HepG2 (cell line): ENCODE results near the gene PSMD1. TPM values are rescaled to one million over a fixed set of nuclear protein-coding genes. Genes with fewer than 3 reads are reported as not detected.
A peak's percentile ranks its signal among the peaks of the same experiment; 100 is the strongest.

Source experiments
- FOXO1 ChIP-seq: sonication (generic); formaldehyde crosslinking; IDR thresholded peaks from 2 replicates; pipeline ENCODE4 v1.4.0; 2020; ENCODE audit warnings: missing genetic modification reagents
- IRX3 ChIP-seq: sonication (generic); formaldehyde crosslinking; IDR thresholded peaks from 2 replicates; pipeline ENCODE4 v1.8.1; 2023; ENCODE audit warnings: mild to moderate bottlenecking, low read depth, missing genetic modification reagents, borderline replicate concordance
- KLF12 ChIP-seq: sonication (generic); formaldehyde crosslinking; IDR thresholded peaks from 2 replicates; pipeline ENCODE4 v1.4.0; 2020; ENCODE audit warnings: missing genetic modification reagents, borderline replicate concordance
- MXD4 ChIP-seq: IDR thresholded peaks from 2 replicates; pipeline ENCODE4 v1.6.1; 2016; ENCODE audit warnings: mild to moderate bottlenecking, missing biosample characterization, missing genetic modification reagents
- POGZ ChIP-seq: sonication (generic); formaldehyde crosslinking; IDR thresholded peaks from 2 replicates; pipeline ENCODE4 v1.4.0; 2020; ENCODE audit warnings: mild to moderate bottlenecking, missing genetic modification reagents
- WIZ ChIP-seq: sonication (generic); formaldehyde crosslinking; IDR thresholded peaks from 2 replicates; pipeline ENCODE4 v1.5.1; 2020; ENCODE audit warnings: mild to moderate bottlenecking, missing genetic modification reagents
- ZBTB49 ChIP-seq: sonication (generic); formaldehyde crosslinking; IDR thresholded peaks from 2 replicates; pipeline ENCODE4 v1.4.0; 2020; ENCODE audit warnings: missing genetic modification reagents, borderline replicate concordance
- ZFP36 ChIP-seq: fragments of 150-350 bp; IDR thresholded peaks from 2 replicates; pipeline ENCODE4 v1.6.1; 2018; ENCODE audit warnings: borderline replicate concordance, low read length, low read depth; ENCODE audit not compliant: partially characterized antibody
- ZFP91 ChIP-seq: sonication (generic); formaldehyde crosslinking; IDR thresholded peaks from 2 replicates; pipeline ENCODE4 v1.9.0; 2022; ENCODE audit warnings: missing genetic modification reagents, mild to moderate bottlenecking, borderline replicate concordance
- ZNF138 ChIP-seq: sonication (generic); formaldehyde crosslinking; IDR thresholded peaks from 2 replicates; pipeline ENCODE4 v1.5.0; 2020; ENCODE audit warnings: mild to moderate bottlenecking, low read depth, missing genetic modification reagents
- ZNF24 ChIP-seq: fragments of 450-650 bp; IDR thresholded peaks from 2 replicates; pipeline ENCODE4 v1.6.1; 2017; ENCODE audit warnings: antibody characterized with exemption, mild to moderate bottlenecking
- ZNF33B ChIP-seq: sonication (generic); formaldehyde crosslinking; IDR thresholded peaks from 2 replicates; pipeline ENCODE4 v1.5.1; 2020; ENCODE audit warnings: mild to moderate bottlenecking, missing genetic modification reagents
- ZNF432 ChIP-seq: sonication (generic); formaldehyde crosslinking; IDR thresholded peaks from 2 replicates; pipeline ENCODE4 v1.5.0; 2020; ENCODE audit warnings: missing genetic modification reagents, mild to moderate bottlenecking, borderline replicate concordance
- ZNF720 ChIP-seq: sonication (generic); formaldehyde crosslinking; IDR thresholded peaks from 2 replicates; pipeline ENCODE4 v1.4.0; 2020; ENCODE audit warnings: missing genetic modification reagents
- ZSCAN21 ChIP-seq: sonication (generic); formaldehyde crosslinking; IDR thresholded peaks from 2 replicates; pipeline ENCODE4 v1.8.0; 2022; ENCODE audit warnings: mild to moderate bottlenecking, missing genetic modification reagents, moderate library complexity, borderline replicate concordance
- polyA plus RNA-seq, 8 experiments: library from polyadenylated mRNA; depleted of rRNA in 3 of 8; stranded (reverse) in 7 of 8; unstranded in 1 of 8; fragments of >200 nt; fragmentation: Illumina TruSeq in 4 of 8; extraction: Trizol in 4 of 8; gene quantifications; 2 replicates each; pipeline versions ENCODE4 v1.2.1 to v1.2.3, GENCODE V29; 2011 to 2016; ENCODE audit warnings: low read depth in 4 of 8, missing spikeins in 1 of 8, mixed read lengths in 1 of 8; ENCODE audit not compliant: insufficient read depth in 1 of 8
- total RNA-seq, 5 experiments: library from RNA; depleted of rRNA; stranded (reverse); fragments of >200 nt; fragmentation: Illumina TruSeq; extraction: Trizol; gene quantifications; 2 replicates each; pipeline ENCODE4 v1.2.3, GENCODE V29; 2016; ENCODE audit warnings: low read depth in 1 of 5
- TF ChIP-seq, protein P1 (sequence below): sonication (generic); formaldehyde crosslinking; IDR thresholded peaks from 2 replicates; pipeline ENCODE4 v1.4.0; 2020; ENCODE audit warnings: mild to moderate bottlenecking, missing genetic modification reagents, borderline replicate concordance
- TF ChIP-seq, protein P2 (sequence below): sonication (generic); formaldehyde crosslinking; IDR thresholded peaks from 2 replicates; pipeline ENCODE4 v1.8.1; 2023; ENCODE audit warnings: missing genetic modification reagents, mild to moderate bottlenecking, borderline replicate concordance
- TF ChIP-seq, protein P3 (sequence below): sonication (generic); formaldehyde crosslinking; IDR thresholded peaks from 2 replicates; pipeline ENCODE4 v1.5.0; 2020; ENCODE audit warnings: mild to moderate bottlenecking, missing genetic modification reagents, moderate library complexity

The PSMD1 gene
- total and polyA plus RNA-seq, 2 of the 13 experiments (the other 11 are each of a cell fraction or from before 2014, with no cell fraction given), result 136 to 191 TPM

GRCh38 chr2:231047274-231047922 is 9.3 kb upstream of the PSMD1 start (continued):
- TF ChIP-seq, protein P1, sequence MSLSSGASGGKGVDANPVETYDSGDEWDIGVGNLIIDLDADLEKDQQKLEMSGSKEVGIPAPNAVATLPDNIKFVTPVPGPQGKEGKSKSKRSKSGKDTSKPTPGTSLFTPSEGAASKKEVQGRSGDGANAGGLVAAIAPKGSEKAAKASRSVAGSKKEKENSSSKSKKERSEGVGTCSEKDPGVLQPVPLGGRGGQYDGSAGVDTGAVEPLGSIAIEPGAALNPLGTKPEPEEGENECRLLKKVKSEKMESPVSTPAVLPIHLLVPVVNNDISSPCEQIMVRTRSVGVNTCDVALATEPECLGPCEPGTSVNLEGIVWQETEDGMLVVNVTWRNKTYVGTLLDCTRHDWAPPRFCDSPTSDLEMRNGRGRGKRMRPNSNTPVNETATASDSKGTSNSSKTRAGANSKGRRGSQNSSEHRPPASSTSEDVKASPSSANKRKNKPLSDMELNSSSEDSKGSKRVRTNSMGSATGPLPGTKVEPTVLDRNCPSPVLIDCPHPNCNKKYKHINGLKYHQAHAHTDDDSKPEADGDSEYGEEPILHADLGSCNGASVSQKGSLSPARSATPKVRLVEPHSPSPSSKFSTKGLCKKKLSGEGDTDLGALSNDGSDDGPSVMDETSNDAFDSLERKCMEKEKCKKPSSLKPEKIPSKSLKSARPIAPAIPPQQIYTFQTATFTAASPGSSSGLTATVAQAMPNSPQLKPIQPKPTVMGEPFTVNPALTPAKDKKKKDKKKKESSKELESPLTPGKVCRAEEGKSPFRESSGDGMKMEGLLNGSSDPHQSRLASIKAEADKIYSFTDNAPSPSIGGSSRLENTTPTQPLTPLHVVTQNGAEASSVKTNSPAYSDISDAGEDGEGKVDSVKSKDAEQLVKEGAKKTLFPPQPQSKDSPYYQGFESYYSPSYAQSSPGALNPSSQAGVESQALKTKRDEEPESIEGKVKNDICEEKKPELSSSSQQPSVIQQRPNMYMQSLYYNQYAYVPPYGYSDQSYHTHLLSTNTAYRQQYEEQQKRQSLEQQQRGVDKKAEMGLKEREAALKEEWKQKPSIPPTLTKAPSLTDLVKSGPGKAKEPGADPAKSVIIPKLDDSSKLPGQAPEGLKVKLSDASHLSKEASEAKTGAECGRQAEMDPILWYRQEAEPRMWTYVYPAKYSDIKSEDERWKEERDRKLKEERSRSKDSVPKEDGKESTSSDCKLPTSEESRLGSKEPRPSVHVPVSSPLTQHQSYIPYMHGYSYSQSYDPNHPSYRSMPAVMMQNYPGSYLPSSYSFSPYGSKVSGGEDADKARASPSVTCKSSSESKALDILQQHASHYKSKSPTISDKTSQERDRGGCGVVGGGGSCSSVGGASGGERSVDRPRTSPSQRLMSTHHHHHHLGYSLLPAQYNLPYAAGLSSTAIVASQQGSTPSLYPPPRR (CRISPR knock-in tag), result no peak
- TF ChIP-seq MXD4 (0 out of 2 replicates have a peak, but pooled peaks have one; percentile 57), ZFP91 (CRISPR knock-in tag) (peak; percentile 60), ZBTB49 (CRISPR knock-in tag) (no peak), ZNF720 (no peak), KLF12 (CRISPR knock-in tag) (no peak), ZNF432 (CRISPR knock-in tag) (no peak), ZNF24 (no peak), ZNF33B (CRISPR knock-in tag) (0 out of 2 replicates have a peak, but pooled peaks have one; percentile 44), IRX3 (no peak), ZNF138 (CRISPR knock-in tag) (0 out of 2 replicates have a peak, but pooled peaks have one; percentile 18), WIZ (CRISPR knock-in tag) (no peak), FOXO1 (no peak; the same call in 1 of the 2 replicates), POGZ (peak; percentile 55; the same call in 1 of the 2 replicates), ZSCAN21 (CRISPR knock-in tag) (peak; percentile 80), ZFP36 (no peak)
- TF ChIP-seq, protein P2, sequence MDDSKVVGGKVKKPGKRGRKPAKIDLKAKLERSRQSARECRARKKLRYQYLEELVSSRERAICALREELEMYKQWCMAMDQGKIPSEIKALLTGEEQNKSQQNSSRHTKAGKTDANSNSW, result 0 out of 2 replicates have a peak, but pooled peaks have one; percentile 50
- TF ChIP-seq, protein P3, sequence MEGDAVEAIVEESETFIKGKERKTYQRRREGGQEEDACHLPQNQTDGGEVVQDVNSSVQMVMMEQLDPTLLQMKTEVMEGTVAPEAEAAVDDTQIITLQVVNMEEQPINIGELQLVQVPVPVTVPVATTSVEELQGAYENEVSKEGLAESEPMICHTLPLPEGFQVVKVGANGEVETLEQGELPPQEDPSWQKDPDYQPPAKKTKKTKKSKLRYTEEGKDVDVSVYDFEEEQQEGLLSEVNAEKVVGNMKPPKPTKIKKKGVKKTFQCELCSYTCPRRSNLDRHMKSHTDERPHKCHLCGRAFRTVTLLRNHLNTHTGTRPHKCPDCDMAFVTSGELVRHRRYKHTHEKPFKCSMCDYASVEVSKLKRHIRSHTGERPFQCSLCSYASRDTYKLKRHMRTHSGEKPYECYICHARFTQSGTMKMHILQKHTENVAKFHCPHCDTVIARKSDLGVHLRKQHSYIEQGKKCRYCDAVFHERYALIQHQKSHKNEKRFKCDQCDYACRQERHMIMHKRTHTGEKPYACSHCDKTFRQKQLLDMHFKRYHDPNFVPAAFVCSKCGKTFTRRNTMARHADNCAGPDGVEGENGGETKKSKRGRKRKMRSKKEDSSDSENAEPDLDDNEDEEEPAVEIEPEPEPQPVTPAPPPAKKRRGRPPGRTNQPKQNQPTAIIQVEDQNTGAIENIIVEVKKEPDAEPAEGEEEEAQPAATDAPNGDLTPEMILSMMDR (CRISPR knock-in tag), result 0 out of 2 replicates have a peak, but pooled peaks have one; percentile 10
